ENCODE results near the gene OAS3.
"Not testable (repeated sequence)": the region's sequence is repeated elsewhere in the genome, so short reads cannot be mapped to it uniquely, and the experiment has no call there.

Gene OAS3

GRCh38 chr12:112947761-112948160 lies 9.5 kb downstream of the OAS3 start:
- FAIRE-seq (no peak), DNase-seq (ENCODE audit: insufficient read length, low spot score) (no peak)

- no peak for FAIRE-seq
Measured at GRCh38 chr12:112948806-112949205, 10.5 kb downstream of the OAS3 start.

GRCh38 chr12:112950701-112951100 lies 12.4 kb downstream of the OAS3 start:
- no peak for FAIRE-seq
- DNase-seq (ENCODE audit: insufficient read length, low spot score): no peak

More at GRCh38 chr12:112948806-112949205, 10.5 kb downstream of the OAS3 start:
- DNase-seq (ENCODE audit: insufficient read length, low spot score): no peak

GRCh38 chr12:112957125-112957524 lies 18.9 kb downstream of the OAS3 start:
- DNase-seq (ENCODE audit: insufficient read length, low spot score); FAIRE-seq: not testable (repeated sequence)

GRCh38 chr12:112961074-112961473 lies 22.8 kb downstream of the OAS3 start:
- no peak for DNase-seq (ENCODE audit: insufficient read length, low spot score)
- no peak for FAIRE-seq

- DNase-seq (ENCODE audit: insufficient read length, low spot score): no peak
- FAIRE-seq: no peak
Measured at GRCh38 chr12:112961536-112961935, 23.3 kb downstream of the OAS3 start.

- FAIRE-seq (no peak), DNase-seq (ENCODE audit: insufficient read length, low spot score) (no peak)
Measured at GRCh38 chr12:112962561-112962960, 24.3 kb downstream of the OAS3 start.

GRCh38 chr12:112963227-112963861 lies 25.1 kb downstream of the OAS3 start:
- no peak for FAIRE-seq
- DNase-seq (ENCODE audit: insufficient read length, low spot score): no peak

- DNase-seq (ENCODE audit: insufficient read length, low spot score): no peak
- FAIRE-seq: no peak
Measured at GRCh38 chr12:112964067-112964670, 25.9 kb downstream of the OAS3 start.

GRCh38 chr12:112964915-112965314 lies 26.6 kb downstream of the OAS3 start:
- FAIRE-seq (no peak), DNase-seq (ENCODE audit: insufficient read length, low spot score) (no peak)

- FAIRE-seq: no peak
- no peak for DNase-seq (ENCODE audit: insufficient read length, low spot score)
Measured at GRCh38 chr12:112965643-112966042, 27.4 kb downstream of the OAS3 start.

GRCh38 chr12:112967306-112967705 lies 29.0 kb downstream of the OAS3 start:
- FAIRE-seq (no peak), DNase-seq (ENCODE audit: insufficient read length, low spot score) (no peak)

GRCh38 chr12:112967858-112968257 lies 29.6 kb downstream of the OAS3 start:
- FAIRE-seq (no peak), DNase-seq (ENCODE audit: insufficient read length, low spot score) (no peak)

GRCh38 chr12:112969547-112970306 lies 31.5 kb downstream of the OAS3 start:
- FAIRE-seq (peak; percentile 9), DNase-seq (ENCODE audit: insufficient read length, low spot score) (no peak)

- DNase-seq (ENCODE audit: insufficient read length, low spot score) (no peak), FAIRE-seq (no peak)
Measured at GRCh38 chr12:112970391-112970790, 32.1 kb downstream of the OAS3 start.

GRCh38 chr12:112971248-112971647 lies 33.0 kb downstream of the OAS3 start:
- FAIRE-seq (no peak), DNase-seq (ENCODE audit: insufficient read length, low spot score) (no peak)

GRCh38 chr12:112973011-112973735 lies 34.9 kb downstream of the OAS3 start:
- FAIRE-seq: no peak
- no peak for DNase-seq (ENCODE audit: insufficient read length, low spot score)

GRCh38 chr12:112973818-112974231 lies 35.6 kb downstream of the OAS3 start:
- DNase-seq (ENCODE audit: insufficient read length, low spot score): no peak
- no peak for FAIRE-seq

GRCh38 chr12:112974904-112975303 lies 36.6 kb downstream of the OAS3 start:
- DNase-seq (ENCODE audit: insufficient read length, low spot score) (no peak), FAIRE-seq (no peak)

GRCh38 chr12:112977139-112977538 lies 38.9 kb downstream of the OAS3 start:
- no peak for FAIRE-seq

GRCh38 chr12:112977641-112978040 lies 39.4 kb downstream of the OAS3 start:
- DNase-seq (ENCODE audit: insufficient read length, low spot score) (no peak), FAIRE-seq (no peak)

More at GRCh38 chr12:112977139-112977538, 38.9 kb downstream of the OAS3 start:
- no peak for DNase-seq (ENCODE audit: insufficient read length, low spot score)

All from HTR-8/SVneo (cell line).